GM21360 (cell line): Measurements from ENCODE around the gene DYDC1.
"Not testable (repeated sequence)": the region's sequence is repeated elsewhere in the genome, so short reads cannot be mapped to it uniquely, and the experiment has no call there.

Source experiments
- ATAC-seq: cut with Tn5 transposase; IDR thresholded peaks from one replicate; pipeline ENCODE4 v1.9.1; 2021; ENCODE audit warnings: mild to moderate bottlenecking, moderate library complexity; ENCODE audit not compliant: unreplicated experiment

DYDC1 gene

GRCh38 chr10:80356563-80356988 lies at the start of gene DYDC1, which contains the start of gene DYDC2:
TSS of gene DYDC1 (minus strand) at chr10:80356755. CDS start at chr10:80352601, 4,154 bp downstream.
TSS of gene DYDC2 (plus strand) at chr10:80356781. CDS start at chr10:80362444, 5,663 bp downstream.
- ATAC-seq: peak; percentile 83

- ATAC-seq: no peak
These were observed 49.6 kb upstream of the DYDC1 start for GRCh38 chr10:80406204-80406603.

GRCh38 chr10:80405626-80406025 lies 49.1 kb upstream of the DYDC1 start:
- ATAC-seq: no peak

GRCh38 chr10:80405035-80405434 lies 48.5 kb upstream of the DYDC1 start:
- no peak for ATAC-seq

- no peak for ATAC-seq
These were observed 43.7 kb upstream of the DYDC1 start for GRCh38 chr10:80400136-80400804.

GRCh38 chr10:80397014-80397413 lies 40.5 kb upstream of the DYDC1 start:
- no peak for ATAC-seq

- no peak for ATAC-seq
These were observed 37.9 kb upstream of the DYDC1 start for GRCh38 chr10:80394358-80394916.

- ATAC-seq: no peak
These were observed 35.7 kb upstream of the DYDC1 start for GRCh38 chr10:80392250-80392649.

- no peak for ATAC-seq
These were observed 34.2 kb upstream of the DYDC1 start for GRCh38 chr10:80390740-80391139.

GRCh38 chr10:80382989-80383388 lies 26.4 kb upstream of the DYDC1 start:
- ATAC-seq: peak; percentile 74

GRCh38 chr10:80380185-80380584 lies 23.6 kb upstream of the DYDC1 start:
- no peak for ATAC-seq

GRCh38 chr10:80379701-80380100 lies 23.1 kb upstream of the DYDC1 start:
- ATAC-seq: no peak

- no peak for ATAC-seq
These were observed 16.9 kb upstream of the DYDC1 start for GRCh38 chr10:80373502-80373901.

GRCh38 chr10:80372675-80373074 lies 16.1 kb upstream of the DYDC1 start:
- ATAC-seq: no peak

GRCh38 chr10:80371467-80371866 lies 14.9 kb upstream of the DYDC1 start:
- no peak for ATAC-seq

GRCh38 chr10:80365510-80365909 lies 9.0 kb upstream of the DYDC1 start:
- no peak for ATAC-seq

GRCh38 chr10:80359644-80360043 lies 3.1 kb upstream of the DYDC1 start:
- ATAC-seq: no peak

- not testable (repeated sequence) for ATAC-seq
These were observed 2.4 kb upstream of the DYDC1 start for GRCh38 chr10:80358925-80359324.

GRCh38 chr10:80357851-80358125 lies 1.2 kb upstream of the DYDC1 start:
- ATAC-seq: no peak

GRCh38 chr10:80356989-80357850 lies 665 bp upstream of the DYDC1 start:
- ATAC-seq: no peak

GRCh38 chr10:80351220-80351619 lies 5.3 kb downstream of the DYDC1 start:
- no peak for ATAC-seq

- ATAC-seq: no peak
These were observed 6.3 kb downstream of the DYDC1 start for GRCh38 chr10:80350251-80350650.
